Stimulated activated CD4-positive, alpha-beta T cell treated with anti-CD3 and anti-CD28 coated beads, Interleukin-4, amount 100 ng/mL, for 1 hour (primary cell): ENCODE data around the gene MANF.

Experiments used
- DNase-seq: peaks from one replicate; pipeline ENCODE4 v3.0.0-alpha.2; 2020

Gene MANF

GRCh38 chr3:51436998-51437639 is 52.0 kb downstream of the MANF start:
- DNase-seq: no peak
